Endothelial cell of umbilical vein (primary cell): Measurements from ENCODE around the gene DMTF1. TPM values are rescaled to one million over a fixed set of nuclear protein-coding genes. Genes with fewer than 3 reads are reported as not detected.
"Not testable (repeated sequence)": the region's sequence is repeated elsewhere in the genome, so short reads cannot be mapped to it uniquely, and the experiment has no call there.

Experiments used
- BruUV-seq: library from RNA; stranded (reverse); fragments of 400-500 nt; replicated peaks from 2 replicates; lab custom pipeline; 2021; lab: Mats Ljungman, UMichigan
- CTCF ChIA-PET: fragments of 300-600, 350-600 bp; sonication (Branson Sonifier 250); formaldehyde crosslinking; loops from one replicate; lab custom pipeline; 2021; ENCODE audit warnings: antibody characterized with exemption, inconsistent platforms; lab: Charles Lee
- POLR2A ChIA-PET: fragments of 300-600, 350-600 bp; sonication (Branson Sonifier 250); formaldehyde crosslinking; loops from one replicate; lab custom pipeline; 2021; ENCODE audit warnings: antibody characterized with exemption, inconsistent platforms; lab: Charles Lee
- DNase-seq: peaks from one replicate; pipeline ENCODE4 v3.0.0-alpha.2; 2011; ENCODE audit warnings: low read depth, low spot score
- FAIRE-seq: peaks from 2 replicates; lab custom pipeline; 2011; peaks lifted over from hg19 to GRCh38; lab: Jason Lieb, UNC
- H2AFZ ChIP-seq: 2 replicates; pipeline ENCODE4 v1.6.0; 2012; ENCODE audit warnings: low read depth, low read length, control low read depth, inconsistent platforms
- H3K27ac ChIP-seq: 2 replicates; pipeline ENCODE4 v1.5.1; 2011; ENCODE audit warnings: low read depth, mild to moderate bottlenecking, control low read depth, low read length, moderate library complexity; ENCODE audit not compliant: insufficient read depth
- H3K27me3 ChIP-seq, 2 experiments: 2 replicates each; pipeline versions ENCODE4 v1.6.0 to v1.6.1; 2011; ENCODE audit warnings: low read length in 2 of 2, mixed read lengths in 1 of 2; ENCODE audit not compliant: control insufficient read depth in 2 of 2, insufficient read depth in 2 of 2
- H3K36me3 ChIP-seq, 2 experiments: 2 replicates in 1 of 2; 3 replicates in 1 of 2; pipeline ENCODE4 v1.5.1; 2011; ENCODE audit warnings: low read length in 2 of 2, mild to moderate bottlenecking in 1 of 2, moderate library complexity in 1 of 2; ENCODE audit not compliant: control insufficient read depth in 2 of 2, insufficient read depth in 2 of 2; ENCODE audit errors: extremely low read depth in 1 of 2
- H3K4me1 ChIP-seq: 3 replicates; pipeline ENCODE4 v1.5.1; 2011; ENCODE audit warnings: mild to moderate bottlenecking, low read length; ENCODE audit not compliant: control insufficient read depth, insufficient read depth; ENCODE audit errors: extremely low read depth
- H3K4me2 ChIP-seq: 2 replicates; pipeline ENCODE4 v1.6.1; 2011; ENCODE audit warnings: low read length, control low read depth, mixed read lengths; ENCODE audit not compliant: insufficient read depth
- H3K4me3 ChIP-seq, 3 experiments: fragments of 200-600 bp in 1 of 3; sonication (generic), shearing (Covaris generic) in 1 of 3; replicated peaks in 1 of 3; 2 replicates each; pipeline ENCODE4 v1.5.1; 2011 to 2016; ENCODE audit warnings: control low read depth in 3 of 3, low read length in 3 of 3, mild to moderate bottlenecking in 2 of 3, inconsistent platforms in 1 of 3, low read depth in 1 of 3, moderate library complexity in 1 of 3; ENCODE audit not compliant: insufficient read depth in 1 of 3
- H3K79me2 ChIP-seq: 2 replicates; pipeline ENCODE4 v1.6.0; 2012; ENCODE audit warnings: low read length, inconsistent platforms; ENCODE audit not compliant: control insufficient read depth, insufficient read depth
- H3K9ac ChIP-seq: replicated peaks from 2 replicates; pipeline ENCODE3; 2011; ENCODE audit warnings: low read length, control low read depth; ENCODE audit not compliant: insufficient read depth; ENCODE audit errors: extremely low read depth
- H3K9me1 ChIP-seq: replicated peaks from 3 replicates; pipeline ENCODE4 v1.6.0; 2011; ENCODE audit warnings: mild to moderate bottlenecking, low read length; ENCODE audit not compliant: control insufficient read depth, insufficient read depth; ENCODE audit errors: extremely low read depth
- H3K9me3 ChIP-seq: replicated peaks from 2 replicates; pipeline ENCODE4 v1.5.1; 2012; ENCODE audit warnings: low read length, inconsistent platforms; ENCODE audit not compliant: control insufficient read depth, insufficient read depth
- H4K20me1 ChIP-seq: replicated peaks from 2 replicates; pipeline ENCODE3; 2011; ENCODE audit warnings: mild to moderate bottlenecking, low read length; ENCODE audit not compliant: control insufficient read depth, insufficient read depth; ENCODE audit errors: extremely low read depth
- dilution Hi-C: fragments of 300-500 bp; cut with MboI; formaldehyde crosslinking; loops from one replicate; pipeline ENCODE4 v1.15.0; 2019; ENCODE audit warnings: low sequenced_read_pairs; ENCODE audit not compliant: extremely low pct_ligation_motif_present
- intact Hi-C: fragments of 100-400 bp; cut with micrococcal nuclease; formaldehyde crosslinking; loops from one replicate; pipeline ENCODE4 v1.10.0; 2022
- polyA plus RNA-seq, 4 experiments: library from polyadenylated mRNA; depleted of rRNA in 3 of 4; stranded (reverse) in 3 of 4; unstranded in 1 of 4; fragments of >200 nt; gene quantifications; 2 replicates each; pipeline versions ENCODE4 v1.2.1 to v1.2.3, GENCODE V29; 2011 to 2012; ENCODE audit warnings: missing spikeins in 1 of 4
- small RNA-seq: library from RNA; depleted of rRNA; stranded (forward); fragments of <200 nt; gene quantifications from one replicate; pipeline ENCODE3, GENCODE V24; 2012; ENCODE audit warnings: low replicate concordance, low read depth; ENCODE audit not compliant: insufficient read depth, insufficient read length
- total RNA-seq: library from RNA; stranded (reverse); gene quantifications from 2 replicates; pipeline ENCODE4 v1.2.3, GENCODE V29; 2021

Gene DMTF1
- total and polyA plus RNA-seq, 2 donors (not counting 3 experiments of a cell fraction or from before 2014, with no cell fraction given), result 78.5 to 100.0 TPM

GRCh38 chr7:87245671-87246070, 93.4 kb downstream of the DMTF1 start:
- H2AFZ ChIP-seq, H3K9me3 ChIP-seq, H3K4me3 ChIP-seq, H4K20me1 ChIP-seq, H3K4me1 ChIP-seq, H3K36me3 ChIP-seq, H3K27me3 ChIP-seq, BruUV-seq, H3K9me1 ChIP-seq, H3K79me2 ChIP-seq, CTCF ChIA-PET, DNase-seq, FAIRE-seq, H3K4me2 ChIP-seq, H3K9ac ChIP-seq, H3K27ac ChIP-seq, intact Hi-C loops, dilution Hi-C loops, POLR2A ChIA-PET: not testable (repeated sequence)

Small RNA genes lying within 50 kb of the gene (small RNA-seq; reads per million reads assigned to genes)
- gene RF00019, result not detected
- not detected for gene RF02271

Other genes with a start within 250 kb of the DMTF1 start
- 43.8 and 63.5 TPM in 2 replicates for gene ELAPOR2, start 92.8 kb upstream of the DMTF1 start, total RNA-seq
- 35.6 and 38.2 TPM in 2 replicates for gene ELAPOR2, start 92.8 kb upstream of the DMTF1 start, polyA plus RNA-seq
- 26.9 and 31.5 TPM in 2 replicates for gene TMEM243, start 67.3 kb downstream of the DMTF1 start, total RNA-seq
- 22.6 and 28.8 TPM in 2 replicates for gene TMEM243, start 67.3 kb downstream of the DMTF1 start, polyA plus RNA-seq
- 5.7 and 6.6 TPM in 2 replicates for gene CROT, start 193.2 kb downstream of the DMTF1 start, total RNA-seq
- 2.7 and 3.3 TPM in 2 replicates for gene CROT, start 193.2 kb downstream of the DMTF1 start, polyA plus RNA-seq